GM12892 (cell line): Measurements from ENCODE around the gene C1GALT1C1.

Experiments used
- POLR2A ChIP-seq: IDR thresholded peaks from 2 replicates; pipeline ENCODE4 v1.6.1; 2011; ENCODE audit warnings: low read depth, low read length, control low read depth
- POLR2AphosphoS5 ChIP-seq: IDR thresholded peaks from 2 replicates; pipeline ENCODE4 v1.6.1; 2011; ENCODE audit warnings: low read depth, low read length, control low read depth
- TAF1 ChIP-seq: IDR thresholded peaks from 2 replicates; pipeline ENCODE4 v1.6.1; 2011; ENCODE audit warnings: low read depth, mild to moderate bottlenecking, control low read depth, low read length, borderline replicate concordance

DNA sequence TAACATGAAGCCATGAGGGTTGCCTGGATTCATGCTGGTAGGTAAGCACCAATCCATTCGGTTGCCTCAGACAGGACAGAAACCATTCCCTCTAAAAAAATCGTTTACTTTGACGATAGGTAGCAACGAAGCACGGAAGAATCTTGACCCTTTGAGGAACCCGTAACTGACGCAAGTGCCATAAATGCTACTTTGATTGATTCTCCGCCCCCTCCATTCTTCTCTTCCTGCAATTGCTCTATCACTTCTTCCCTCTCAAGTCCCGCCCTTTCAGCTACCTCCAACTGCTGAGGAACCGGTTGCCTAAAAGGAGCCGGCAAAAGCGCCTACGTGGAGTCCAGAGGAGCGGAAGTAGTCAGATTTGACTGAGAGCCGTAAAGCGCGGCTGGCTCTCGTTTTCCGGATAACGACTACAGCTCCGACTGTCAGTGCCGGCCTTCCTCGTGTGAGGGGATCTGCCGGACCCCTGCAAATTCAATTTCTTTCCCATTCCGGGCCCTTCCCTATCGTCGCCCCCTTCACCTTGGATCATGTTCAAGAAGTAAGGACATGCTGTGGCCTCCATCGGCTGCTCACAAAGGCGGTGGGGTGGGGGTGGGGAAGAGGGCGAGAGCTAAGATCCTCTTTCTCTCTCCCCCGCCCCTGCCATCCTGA, 26.0 kb downstream of the C1GALT1C1 start, which contains the start of gene MCTS1:
- TF ChIP-seq POLR2AphosphoS5 (peak; percentile 59; the same call in 1 of the 2 replicates), POLR2A (peak; percentile 60), TAF1 (peak; percentile 50; the same call in 1 of the 2 replicates)
